Transverse colon (tissue), 3 donors: ENCODE results near the gene TDRD15.

Experiments used
- CTCF ChIP-seq, 5 experiments: fragments of 200-600 bp in 3 of 5; fragments of 450-650 bp in 2 of 5; sonication (generic) in 3 of 5; IDR thresholded peaks; 1 replicate in 2 of 5; 2 replicates in 3 of 5; pipeline ENCODE4 v1.5.1; 2016 to 2017; ENCODE audit warnings: antibody characterized with exemption in 5 of 5, inconsistent platforms in 3 of 5, mild to moderate bottlenecking in 2 of 5, moderate library complexity in 1 of 5
- EP300 ChIP-seq: sonication (generic); formaldehyde crosslinking; IDR thresholded peaks from one replicate; pipeline ENCODE4 v1.6.1; 2017; ENCODE audit warnings: antibody characterized with exemption, low read depth

- no peak for TF ChIP-seq EP300
- TF ChIP-seq CTCF (IDR thresholded peaks at IDR 0.05) = no peak
Observed at GRCh38 chr2:21191535-21191934, 67.8 kb downstream of the TDRD15 start.
